ENCODE measurements around the gene NR5A1. TPM values are rescaled to one million over a fixed set of nuclear protein-coding genes. Genes with fewer than 3 reads are reported as not detected.

The NR5A1 gene
- polyA plus RNA-seq, 3 donors: not detected

- Mint-ChIP-seq H3K27me3 (ENCODE audit: low read depth in 3 of 3) (peaks cover 15 to 33% (median 16%) of the 10 kb centered on the region in 3 donors), H3K4me1 (no peaks in the 10 kb centered on the region), H3K9me3 (peaks cover 0 to 7% (median 2%) of the 10 kb centered on the region in 7 donors), H3K27ac (no peak overlapping the region), H3K4me3 (no peak overlapping the region), H3K36me3 (no peaks in the 10 kb centered on the region)
- peaks cover 0 to 5% of the 10 kb centered on the region in 2 donors for H3K27me3 ChIP-seq (ENCODE audit: control insufficient read depth in 2 of 2, insufficient read depth in 2 of 2, low read length in 2 of 2)
- H2AFZ ChIP-seq (ENCODE audit: insufficient read depth, low read depth, low read length, poor library complexity, severe bottlenecking): no peak overlapping the region
- H3K4me3 ChIP-seq (replicated peaks in 1 of 3; ENCODE audit: low read depth in 2 of 3, low read length in 3 of 3): no peak overlapping the region
- H3K4me1 ChIP-seq (ENCODE audit: control insufficient read depth in 1 of 2, insufficient read depth in 2 of 2, low read length in 2 of 2): no peaks in the 10 kb centered on the region
- WGBS (ENCODE audit: insufficient coverage): no CpG with 5 or more reads among the region's 3 CpGs
- intact Hi-C loops (cut with micrococcal nuclease): no loop called here
- no peaks in the 10 kb centered on the region for H4K20me1 ChIP-seq (ENCODE audit: insufficient read depth, low read length)
- H3K9me3 ChIP-seq (replicated peaks in 1 of 2; ENCODE audit: control insufficient read depth in 1 of 2, insufficient read depth in 1 of 2, low read length in 2 of 2): no peaks in the 10 kb centered on the region
- H3K27ac ChIP-seq (ENCODE audit: low read depth in 1 of 2, low read length in 2 of 2): no peak overlapping the region
- no peak for TF ChIP-seq CTCF (IDR thresholded peaks at IDR 0.05)
- H3K4me2 ChIP-seq (replicated peaks; ENCODE audit: extremely low read depth, low read length, poor library complexity, severe bottlenecking): no peak overlapping the region
- H3K79me2 ChIP-seq (ENCODE audit: insufficient read depth, low read length): no peaks in the 10 kb centered on the region
- H3K36me3 ChIP-seq (replicated peaks in 1 of 2; ENCODE audit: control insufficient read depth in 1 of 2, insufficient read depth in 2 of 2, low read length in 2 of 2): no peaks in the 10 kb centered on the region
- DNase-seq: no peak
- no peak overlapping the region for H3K9ac ChIP-seq (ENCODE audit: insufficient read depth, low read length, poor library complexity, severe bottlenecking)
Measured at GRCh38 chr9:124437086-124437485, 70.1 kb downstream of the NR5A1 start.

- Mint-ChIP-seq H3K27me3 (ENCODE audit: low read depth in 3 of 3) (peaks cover 8 to 25% (median 11%) of the 10 kb centered on the region in 3 donors), H3K36me3 (no peaks in the 10 kb centered on the region), H3K4me3 (no peak overlapping the region), H3K4me1 (no peaks in the 10 kb centered on the region), H3K9me3 (peaks cover 0 to 4% (median 1%) of the 10 kb centered on the region in 7 donors), H3K27ac (no peak overlapping the region)
- Histone ChIP-seq H4K20me1 (ENCODE audit: insufficient read depth, low read length) (no peaks in the 10 kb centered on the region), H3K4me2 (replicated peaks; ENCODE audit: extremely low read depth, low read length, poor library complexity, severe bottlenecking) (no peak overlapping the region), H3K9ac (ENCODE audit: insufficient read depth, low read length, poor library complexity, severe bottlenecking) (no peak overlapping the region), H3K36me3 (replicated peaks in 1 of 2; ENCODE audit: control insufficient read depth in 1 of 2, insufficient read depth in 2 of 2, low read length in 2 of 2) (no peaks in the 10 kb centered on the region), H3K4me1 (ENCODE audit: control insufficient read depth in 1 of 2, insufficient read depth in 2 of 2, low read length in 2 of 2) (no peaks in the 10 kb centered on the region), H3K4me3 (replicated peaks in 1 of 3; ENCODE audit: low read depth in 2 of 3, low read length in 3 of 3) (no peak overlapping the region), H3K9me3 (replicated peaks in 1 of 2; ENCODE audit: control insufficient read depth in 1 of 2, insufficient read depth in 1 of 2, low read length in 2 of 2) (no peaks in the 10 kb centered on the region), H3K27me3 (ENCODE audit: control insufficient read depth in 2 of 2, insufficient read depth in 2 of 2, low read length in 2 of 2) (peaks cover 0 to 4% of the 10 kb centered on the region in 2 donors), H3K79me2 (ENCODE audit: insufficient read depth, low read length) (no peaks in the 10 kb centered on the region), H2AFZ (ENCODE audit: insufficient read depth, low read depth, low read length, poor library complexity, severe bottlenecking) (no peak overlapping the region), H3K27ac (ENCODE audit: low read depth in 1 of 2, low read length in 2 of 2) (no peak overlapping the region)
- no peak for TF ChIP-seq CTCF (IDR thresholded peaks at IDR 0.05)
- no peak for DNase-seq
- intact Hi-C loops (cut with micrococcal nuclease): no loop called here
Measured at GRCh38 chr9:124436320-124436719, 70.9 kb downstream of the NR5A1 start.

Other genes with a start within 250 kb of the NR5A1 start
- gene NEK6, start 249.4 kb downstream of the NR5A1 start, polyA plus RNA-seq: 10 to 100 TPM; 26.1 to 46.0 (median 35.8) TPM
- 100 to 1,000 TPM; 129 to 194 (median 191) TPM for gene PSMB7, start 92.0 kb downstream of the NR5A1 start, polyA plus RNA-seq
- not detected for gene ADGRD2, start 56.9 kb downstream of the NR5A1 start, polyA plus RNA-seq